Thyroid gland (tissue), 4 donors: ENCODE data around the gene TALDO1. TPM values are rescaled to one million over a fixed set of nuclear protein-coding genes. Genes with fewer than 3 reads are reported as not detected.

Experiments
- DNase-seq, 2 donors: peaks; one replicate each; pipeline ENCODE4 v3.0.0-alpha.2; 2019
- H3K27ac ChIP-seq, 3 donors: fragments of 200-600 bp; sonication (generic); 1 replicate in 2 of 3; 2 replicates in 1 of 3; pipeline ENCODE4 v1.5.1; 2016 to 2019; ENCODE audit warnings: mild to moderate bottlenecking in 1 of 3, moderate library complexity in 1 of 3
- H3K27me3 ChIP-seq: fragments of 200-600 bp; sonication (generic); one replicate; pipeline ENCODE4 v1.5.1; 2019
- H3K36me3 ChIP-seq, 2 donors: fragments of 200-600 bp; sonication (generic); one replicate each; pipeline ENCODE4 v1.5.1; 2016 to 2019
- H3K4me1 ChIP-seq, 2 donors: fragments of 200-600 bp; sonication (generic); one replicate each; pipeline ENCODE4 v1.5.1; 2017 to 2019
- H3K4me3 ChIP-seq, 3 donors: fragments of 200-600 bp; sonication (generic); replicated peaks in 1 of 3; 1 replicate in 2 of 3; 2 replicates in 1 of 3; pipeline ENCODE4 v1.5.1; 2016; ENCODE audit warnings: mild to moderate bottlenecking in 1 of 3
- H3K9me3 ChIP-seq: fragments of 200-600 bp; sonication (generic); one replicate; pipeline ENCODE4 v1.5.1; 2017
- POLR2A ChIP-seq, 2 donors: fragments of 450-650 bp; IDR thresholded peaks; one replicate each; pipeline ENCODE4 v1.6.1; 2017; ENCODE audit warnings: antibody characterized with exemption in 2 of 2, mild to moderate bottlenecking in 2 of 2, moderate library complexity in 1 of 2
- WGBS, 2 donors: methylation state at CpG; one replicate each; pipeline ENCODE4 v1.1.5; 2017; 5-methylcytosine and 5-hydroxymethylcytosine counted together
- intact Hi-C: fragments of 100-400 bp; cut with DNase I; formaldehyde crosslinking; loops from one replicate; pipeline ENCODE4 v1.15.1; 2023
- total RNA-seq, 4 donors: library from RNA; depleted of rRNA; stranded (reverse); fragments of >200 nt; gene quantifications; one replicate each; pipeline ENCODE4 v1.2.3, GENCODE V29; 2016
- TF ChIP-seq, protein P1 (sequence below), 6 experiments: fragments of 200-600 bp in 3 of 6; fragments of 450-650 bp in 3 of 6; sonication (generic) in 3 of 6; IDR thresholded peaks; one replicate each; pipeline ENCODE4 v1.5.1; 2016 to 2019; ENCODE audit warnings: antibody characterized with exemption in 6 of 6, mild to moderate bottlenecking in 2 of 6, inconsistent platforms in 1 of 6, moderate library complexity in 1 of 6

Gene TALDO1
- total RNA-seq, 4 donors from 2014 or later, result 300 to 965 (median 558) TPM

DNA sequence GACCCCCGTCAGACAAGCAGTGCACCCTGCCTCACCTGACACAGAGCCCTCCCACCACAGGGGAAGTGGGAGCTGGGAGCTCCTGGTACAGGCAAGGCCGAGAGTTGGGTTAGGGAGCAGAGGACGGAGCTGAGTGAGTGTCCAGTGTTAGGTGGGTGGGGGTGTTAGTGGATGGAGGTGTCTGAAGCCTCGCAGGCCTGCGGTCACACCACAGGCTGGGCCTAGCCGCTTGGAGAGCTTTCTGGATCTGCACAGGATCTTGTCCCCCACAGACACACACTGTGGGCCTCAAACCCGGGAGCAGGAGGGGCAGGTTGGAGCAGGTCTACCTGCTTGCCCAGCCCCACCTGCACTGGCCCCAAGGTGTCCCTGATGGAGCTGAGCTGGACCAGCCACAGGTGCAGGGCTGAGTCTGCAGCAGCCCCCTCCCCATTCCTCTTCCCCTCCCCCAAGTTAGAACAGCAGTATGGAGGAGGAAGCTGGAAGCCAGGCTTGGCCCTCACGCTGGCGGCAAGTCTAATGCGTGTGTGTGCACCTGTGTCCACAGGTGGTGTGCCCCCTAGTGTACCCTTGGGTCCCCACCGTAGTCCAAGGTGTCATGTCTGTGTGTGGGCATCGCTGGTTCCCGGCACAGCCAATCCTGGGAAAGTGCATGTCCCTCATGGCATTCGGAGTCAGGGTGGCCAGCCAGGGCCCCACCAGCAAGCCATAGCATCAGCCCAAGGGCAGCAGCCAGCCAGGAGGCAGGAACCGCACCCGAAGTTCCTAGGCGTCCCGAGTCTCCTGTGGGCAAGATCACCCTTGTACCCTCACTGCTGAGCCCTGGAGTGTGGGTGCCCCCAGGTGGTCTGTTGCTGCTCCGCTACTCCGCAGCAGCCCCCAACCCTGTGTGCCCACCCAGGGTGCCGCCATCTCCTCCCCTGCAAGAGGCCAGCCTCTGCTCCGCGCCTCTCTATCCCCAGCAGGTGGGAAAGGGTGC is 32.0 kb downstream of the TALDO1 start:
- no peaks in the 10 kb centered on the region for H3K27me3 ChIP-seq
- H3K4me3 ChIP-seq, result no peak overlapping the region
- H3K27ac ChIP-seq, result no peak overlapping the region
- no peaks in the 10 kb centered on the region for H3K36me3 ChIP-seq
- DNase-seq, result no peak
- intact Hi-C loops, result no loop called here
- H3K9me3 ChIP-seq, result no peaks in the 10 kb centered on the region
- H3K4me1 ChIP-seq, result peaks cover 6 to 24% of the 10 kb centered on the region in 2 donors
- 94 to 97% methylated on average over 15 to 21 of the region's 23 CpGs for WGBS, 2 donors
- TF ChIP-seq, protein P1, sequence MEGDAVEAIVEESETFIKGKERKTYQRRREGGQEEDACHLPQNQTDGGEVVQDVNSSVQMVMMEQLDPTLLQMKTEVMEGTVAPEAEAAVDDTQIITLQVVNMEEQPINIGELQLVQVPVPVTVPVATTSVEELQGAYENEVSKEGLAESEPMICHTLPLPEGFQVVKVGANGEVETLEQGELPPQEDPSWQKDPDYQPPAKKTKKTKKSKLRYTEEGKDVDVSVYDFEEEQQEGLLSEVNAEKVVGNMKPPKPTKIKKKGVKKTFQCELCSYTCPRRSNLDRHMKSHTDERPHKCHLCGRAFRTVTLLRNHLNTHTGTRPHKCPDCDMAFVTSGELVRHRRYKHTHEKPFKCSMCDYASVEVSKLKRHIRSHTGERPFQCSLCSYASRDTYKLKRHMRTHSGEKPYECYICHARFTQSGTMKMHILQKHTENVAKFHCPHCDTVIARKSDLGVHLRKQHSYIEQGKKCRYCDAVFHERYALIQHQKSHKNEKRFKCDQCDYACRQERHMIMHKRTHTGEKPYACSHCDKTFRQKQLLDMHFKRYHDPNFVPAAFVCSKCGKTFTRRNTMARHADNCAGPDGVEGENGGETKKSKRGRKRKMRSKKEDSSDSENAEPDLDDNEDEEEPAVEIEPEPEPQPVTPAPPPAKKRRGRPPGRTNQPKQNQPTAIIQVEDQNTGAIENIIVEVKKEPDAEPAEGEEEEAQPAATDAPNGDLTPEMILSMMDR (IDR thresholded peaks at IDR 0.05), result no peak
- no peak for TF ChIP-seq POLR2A (IDR thresholded peaks at IDR 0.05)

GRCh38 chr11:779955-780532 is 32.8 kb downstream of the TALDO1 start:
- intact Hi-C loops, result no loop called here
- no peak overlapping the region for H3K27ac ChIP-seq
- H3K36me3 ChIP-seq, result no peaks in the 10 kb centered on the region
- WGBS, 2 donors, result 91 to 98% methylated on average over 11 to 15 of the region's 16 CpGs
- TF ChIP-seq POLR2A (IDR thresholded peaks at IDR 0.05), result no peak
- TF ChIP-seq, protein P1 (IDR thresholded peaks at IDR 0.05), result no peak
- no peaks in the 10 kb centered on the region for H3K9me3 ChIP-seq
- no peak for DNase-seq
- peaks cover 6 to 24% of the 10 kb centered on the region in 2 donors for H3K4me1 ChIP-seq
- no peaks in the 10 kb centered on the region for H3K27me3 ChIP-seq
- H3K4me3 ChIP-seq, result no peak overlapping the region

DNA sequence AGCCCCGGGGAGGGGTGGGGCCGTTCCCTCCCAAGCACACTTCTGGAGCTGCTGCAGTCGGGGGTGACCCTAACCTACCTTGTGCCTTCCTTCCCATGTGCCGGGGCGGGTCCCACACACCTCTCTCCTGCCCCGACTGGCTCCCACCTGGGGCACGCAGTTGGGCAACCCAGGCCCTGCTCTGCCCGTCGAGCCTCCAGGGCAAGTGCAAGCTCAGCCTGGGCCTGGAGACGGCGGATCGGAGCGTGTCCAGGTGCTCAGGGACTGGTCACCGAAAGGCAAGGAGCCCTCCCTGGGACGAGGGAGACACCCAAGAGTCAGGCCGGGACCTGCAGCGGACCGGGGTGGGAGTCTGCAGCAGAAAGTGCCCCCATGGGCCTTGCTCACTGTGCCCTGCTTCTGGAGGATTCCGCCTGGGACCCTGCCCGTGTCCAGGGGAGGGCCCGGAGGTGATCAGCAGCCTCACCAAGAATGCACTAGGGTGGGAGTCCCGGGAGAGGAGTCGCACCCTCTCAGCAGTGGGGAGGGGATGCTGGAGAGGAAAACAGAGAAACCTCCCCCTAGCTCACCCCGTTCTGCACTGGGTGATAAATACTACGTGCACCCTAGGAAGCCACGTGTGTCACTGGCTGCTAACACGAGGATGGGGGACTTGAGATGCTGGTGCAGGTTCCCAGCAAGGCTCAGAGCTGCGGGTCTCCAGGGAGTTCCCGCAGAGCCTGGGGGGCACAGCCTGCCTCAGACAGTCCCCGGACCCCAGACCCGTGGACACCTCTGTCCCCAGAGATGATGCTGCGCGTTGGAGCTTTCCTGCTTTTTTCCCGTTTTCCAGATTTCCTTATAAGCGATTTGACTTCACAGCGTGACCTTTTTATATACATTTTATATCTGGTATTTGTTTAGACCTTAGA is 35.3 kb downstream of the TALDO1 start:
- Histone ChIP-seq H3K36me3 (no peaks in the 10 kb centered on the region), H3K27me3 (no peaks in the 10 kb centered on the region), H3K27ac (no peak overlapping the region), H3K4me3 (no peak overlapping the region), H3K4me1 (peaks cover 0 to 17% of the 10 kb centered on the region in 2 donors), H3K9me3 (no peaks in the 10 kb centered on the region)
- no peak for DNase-seq
- 72 to 86% methylated on average over 24 to 27 of the region's 36 CpGs for WGBS, 2 donors
- intact Hi-C loops, result no loop called here
- TF ChIP-seq, protein P1 (IDR thresholded peaks at IDR 0.05), result no peak
- TF ChIP-seq POLR2A (IDR thresholded peaks at IDR 0.05), result no peak

DNA sequence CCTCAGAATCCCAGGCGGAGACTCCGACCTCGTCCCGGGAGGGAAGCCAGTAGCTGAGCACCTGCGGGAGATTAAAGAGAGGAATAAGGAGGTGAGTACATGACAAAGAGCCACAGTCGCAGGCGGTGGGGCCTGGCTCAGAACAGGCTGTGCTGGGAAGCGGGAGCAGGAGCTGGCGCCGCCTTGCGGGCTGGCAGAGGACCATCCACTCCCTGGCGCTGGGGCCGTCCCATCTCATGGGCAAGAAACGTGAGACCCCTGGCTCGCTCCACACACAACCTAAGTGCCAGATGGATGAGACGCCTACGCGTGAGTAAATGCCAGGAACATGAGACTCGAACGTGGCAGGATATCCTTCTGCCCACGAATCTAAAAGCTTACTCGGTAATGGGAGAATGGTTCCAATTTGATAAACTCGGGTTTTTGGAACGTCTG is 36.3 kb downstream of the TALDO1 start:
- intact Hi-C loops, result no loop called here
- H3K9me3 ChIP-seq, result no peaks in the 10 kb centered on the region
- DNase-seq, result peak; percentile 87 to 92
- TF ChIP-seq POLR2A (IDR thresholded peaks at IDR 0.05), result peak in 1 of 2 donors; percentile 27
- TF ChIP-seq, protein P1 (IDR thresholded peaks at IDR 0.05), result peak; percentile 17 to 82 (median 61)
- no peak overlapping the region for H3K4me3 ChIP-seq
- whole genome bisulfite sequencing, 2 donors, result 8 to 28% methylated on average over 20 to 22 of the region's 24 CpGs
- H3K27ac ChIP-seq, result no peak overlapping the region
- H3K4me1 ChIP-seq, result peaks cover 0 to 12% of the 10 kb centered on the region in 2 donors
- H3K36me3 ChIP-seq, result no peaks in the 10 kb centered on the region
- no peaks in the 10 kb centered on the region for H3K27me3 ChIP-seq
